K562 (cell line): ENCODE results near the gene STK17A. TPM values are rescaled to one million over a fixed set of nuclear protein-coding genes. Genes with fewer than 3 reads are reported as not detected.

Experiments
- ATAC-seq: fragments of 200-7000 bp; cut with Tn5 transposase; 3 replicates; pipeline ENCODE4 v1.9.1; 2020; ENCODE audit warnings: moderate library complexity
- BruUV-seq: library from RNA; stranded (reverse); fragments of 400-500 nt; replicated peaks from 2 replicates; lab custom pipeline; 2021; lab: Mats Ljungman, UMichigan
- CTCF ChIA-PET: fragments of 300-600 bp; formaldehyde crosslinking; extraction: SDS; loops from one replicate; lab custom pipeline; 2021; ENCODE audit warnings: low intra/inter-chr PET ratio; lab: Yijun Ruan, JAX
- POLR2A ChIA-PET: fragments of 300-600, 350-650 bp; sonication (Branson Sonifier 250); formaldehyde crosslinking; extraction: SDS; loops from one replicate; lab custom pipeline; 2021; ENCODE audit warnings: antibody characterized with exemption, inconsistent platforms; lab: Yijun Ruan, JAX
- DNase-seq, 4 experiments: peaks; one replicate each; pipeline versions ENCODE4 v3.0.0 to v3.0.0-alpha.2; 2011 to 2018; ENCODE audit warnings: low spot score in 3 of 4, mixed read lengths in 3 of 4; ENCODE audit errors: extremely low read depth in 1 of 4
- FAIRE-seq: peaks from 2 replicates; lab custom pipeline; 2011; peaks lifted over from hg19 to GRCh38; lab: Jason Lieb, UNC
- H2AFZ ChIP-seq: 2 replicates; pipeline ENCODE4 v1.6.0; 2011; ENCODE audit warnings: low read depth, low read length, control low read depth, inconsistent platforms
- H3K27ac ChIP-seq: fragments of 200-600 bp; 3 replicates; pipeline ENCODE4 v1.8.0; 2011; ENCODE audit warnings: low read depth, mild to moderate bottlenecking, control low read depth, inconsistent platforms, low read length, moderate library complexity, mixed read lengths; ENCODE audit errors: extremely low read depth
- H3K27me3 ChIP-seq, 2 experiments: fragments of 300-600 bp in 1 of 2; 2 replicates in 1 of 2; 3 replicates in 1 of 2; pipeline versions ENCODE4 v1.6.0 to v1.8.0; 2011; ENCODE audit warnings: inconsistent platforms in 2 of 2, low read length in 2 of 2, mild to moderate bottlenecking in 1 of 2, mixed read lengths in 1 of 2, moderate library complexity in 1 of 2; ENCODE audit not compliant: control insufficient read depth in 2 of 2, insufficient read depth in 2 of 2
- H3K36me3 ChIP-seq: fragments of 300-600 bp; 3 replicates; pipeline ENCODE4 v1.8.0; 2011; ENCODE audit warnings: mild to moderate bottlenecking, low read length, inconsistent platforms; ENCODE audit not compliant: control insufficient read depth, insufficient read depth
- H3K4me1 ChIP-seq, 2 experiments: fragments of 200-600 bp in 1 of 2; replicated peaks in 1 of 2; 2 replicates in 1 of 2; 3 replicates in 1 of 2; pipeline versions ENCODE4 v1.5.1 to v1.8.0; 2011; ENCODE audit warnings: inconsistent platforms in 2 of 2, low read length in 2 of 2, mild to moderate bottlenecking in 1 of 2, mixed read lengths in 1 of 2, moderate library complexity in 1 of 2; ENCODE audit not compliant: control insufficient read depth in 2 of 2, insufficient read depth in 2 of 2
- H3K4me2 ChIP-seq: 2 replicates; pipeline ENCODE4 v1.6.1; 2011; ENCODE audit warnings: low read length, control low read depth, inconsistent platforms, mixed read lengths; ENCODE audit not compliant: insufficient read depth
- H3K4me3 ChIP-seq: fragments of 200-600 bp; sonication (generic), shearing (Covaris generic); 2 replicates; pipeline ENCODE4 v1.5.1; 2016; ENCODE audit warnings: control low read depth, inconsistent platforms
- H3K79me2 ChIP-seq: fragments of 200-600 bp; 3 replicates; pipeline ENCODE4 v1.8.0; 2011; ENCODE audit warnings: low read length, inconsistent platforms; ENCODE audit not compliant: control insufficient read depth, insufficient read depth
- H3K9ac ChIP-seq, 2 experiments: 2 replicates each; pipeline versions ENCODE4 v1.6.0 to v1.6.1; 2011; ENCODE audit warnings: low read depth in 2 of 2, low read length in 2 of 2, control low read depth in 1 of 2, inconsistent platforms in 1 of 2, mild to moderate bottlenecking in 1 of 2, mixed read lengths in 1 of 2; ENCODE audit not compliant: insufficient read depth in 1 of 2
- H3K9me1 ChIP-seq: one replicate; pipeline ENCODE4 v1.6.0; 2011; ENCODE audit warnings: inconsistent platforms, mild to moderate bottlenecking, low read length, moderate library complexity; ENCODE audit not compliant: control insufficient read depth, insufficient read depth
- H3K9me3 ChIP-seq: replicated peaks from 2 replicates; pipeline ENCODE4 v1.5.1; 2011; ENCODE audit warnings: low read depth, low read length, inconsistent platforms; ENCODE audit not compliant: control insufficient read depth, insufficient read depth
- H4K20me1 ChIP-seq: replicated peaks from 2 replicates; pipeline ENCODE4 v1.6.1; 2011; ENCODE audit warnings: low read length, inconsistent platforms, mixed read lengths; ENCODE audit not compliant: control insufficient read depth, insufficient read depth
- CTCF ChIP-seq, 3 experiments: IDR thresholded peaks in 2 of 3; conservative IDR thresholded peaks in 1 of 3; 2 replicates each; pipeline ENCODE4 v1.5.1; 2011 to 2012; ENCODE audit warnings: low read length in 3 of 3, mild to moderate bottlenecking in 3 of 3, control low read depth in 2 of 3, improper control_type of control experiment in 1 of 3, inconsistent platforms in 1 of 3, low read depth in 1 of 3, mixed read lengths in 1 of 3, moderate library complexity in 1 of 3; ENCODE audit not compliant: insufficient read depth in 2 of 3
- ID3 ChIP-seq, 2 experiments: fragments of 250-450 bp in 1 of 2; fragments of 450-650 bp in 1 of 2; sonication (Bioruptor Pico) in 1 of 2; IDR thresholded peaks; 2 replicates each; pipeline versions ENCODE4 v1.6.1 to v1.8.0; 2016 to 2021; ENCODE audit warnings: mild to moderate bottlenecking in 2 of 2, moderate library complexity in 2 of 2, missing compliant biosample characterization in 1 of 2, missing genetic modification characterization in 1 of 2
- ZNF12 ChIP-seq: sonication (generic); formaldehyde crosslinking; IDR thresholded peaks from 2 replicates; pipeline ENCODE4 v1.4.0; 2020; ENCODE audit warnings: mild to moderate bottlenecking, missing genetic modification reagents
- ZNF449 ChIP-seq: fragments of 250-450 bp; sonication (Bioruptor Pico); IDR thresholded peaks from 2 replicates; pipeline ENCODE4 v1.8.0; 2022; ENCODE audit warnings: moderate library complexity, mild to moderate bottlenecking, inconsistent platforms
- WGBS: fragments of 100-300 bp; shearing (Covaris generic); methylation state at CpG from one replicate; pipeline ENCODE4 v1.1.6; 2016; ENCODE audit warnings: low coverage, mixed read lengths; ENCODE audit not compliant: insufficient coverage; ENCODE audit errors: missing lambda C conversion rate; 5-methylcytosine and 5-hydroxymethylcytosine counted together
- in situ Hi-C: fragments of 300-500 bp; cut with MboI; formaldehyde crosslinking; loops from 4 replicates; pipeline ENCODE4 v1.15.0; 2018; ENCODE audit warnings: inconsistent platforms, mixed read lengths
- intact Hi-C: fragments of 100-400 bp; cut with micrococcal nuclease; formaldehyde crosslinking; loops from 2 replicates; pipeline ENCODE4 v1.14.2; 2022
- polyA plus RNA-seq, 8 experiments: library from polyadenylated mRNA; depleted of rRNA in 4 of 8; stranded (reverse) in 5 of 8; unstranded in 3 of 8; fragments of >200 nt; fragmentation: Nextera tagmentation in 2 of 8; fragmentation: Illumina TruSeq in 1 of 8; extraction: Ambion mirVana in 2 of 8; extraction: Trizol in 1 of 8; gene quantifications; 2 replicates each; pipeline versions ENCODE4 v1.2.1 to v1.2.3, GENCODE V29; 2011 to 2014; ENCODE audit warnings: inconsistent platforms in 1 of 8, missing spikeins in 1 of 8
- total RNA-seq, 7 experiments: library from RNA; depleted of rRNA in 6 of 7; stranded (reverse); fragments of >200 nt in 6 of 7; fragmentation: Illumina TruSeq in 2 of 7; extraction: Trizol in 2 of 7; gene quantifications; 2 replicates each; pipeline versions ENCODE4 v1.2.1 to v1.2.3, GENCODE V29; 2011 to 2021; ENCODE audit warnings: low replicate concordance in 1 of 7
- TF ChIP-seq, protein P1 (sequence below), 2 experiments: fragments of 450-650 bp in 1 of 2; sonication (generic) in 1 of 2; formaldehyde crosslinking in 1 of 2; IDR thresholded peaks; 2 replicates each; pipeline versions ENCODE4 v1.7.1 to v1.9.0; 2016 to 2022; ENCODE audit warnings: inconsistent platforms in 1 of 2, mild to moderate bottlenecking in 1 of 2, missing genetic modification reagents in 1 of 2

STK17A gene
- total and polyA plus RNA-seq, 9 of the 15 experiments (the other 6 are each of a cell fraction or from before 2014, with no cell fraction given), result 3.4 to 16.3 (median 13.2) TPM

DNA sequence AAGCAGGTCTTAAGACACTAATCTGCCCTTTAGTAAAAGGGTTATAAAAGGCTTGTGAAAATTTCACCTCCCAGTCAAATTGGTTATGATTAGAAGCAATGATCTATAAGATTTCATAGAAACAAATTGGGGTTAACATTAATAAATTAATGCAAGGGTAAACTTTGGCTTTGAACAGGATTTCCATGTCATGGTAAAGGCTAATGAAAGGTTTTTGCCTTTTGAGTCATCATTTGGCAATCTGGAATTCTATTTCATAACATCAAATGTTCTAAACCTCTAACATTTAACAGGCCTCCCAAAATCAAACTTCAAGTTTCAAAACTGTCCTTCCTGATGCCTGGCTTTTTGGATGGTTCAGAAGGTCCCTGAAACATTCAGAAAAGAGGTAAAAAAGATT lies 84.0 kb downstream of the STK17A start (continued):
- TF ChIP-seq ZNF449 (CRISPR knock-in tag) (no peak), ID3 (CRISPR knock-in tag; IDR thresholded peaks at IDR 0.05) (no peak), ID3 (tag; IDR thresholded peaks at IDR 0.05) (no peak), CTCF (IDR thresholded peaks at IDR 0.05 in 2 of 3, conservative IDR thresholded peaks at IDR 0.05 in 1 of 3; ENCODE audit: insufficient read depth in 2 of 3, low read depth in 1 of 3, low read length in 3 of 3) (no peak), ZNF12 (CRISPR knock-in tag) (no peak)

- Histone ChIP-seq H3K4me3 (no peak overlapping the region), H3K36me3 (peaks cover 13% of the 10 kb centered on the region), H2AFZ (no peak overlapping the region), H3K9ac (no peak overlapping the region), H3K9me1 (no peaks in the 10 kb centered on the region), H3K9me3 (no peaks in the 10 kb centered on the region; the same call in none of the 2 replicates), H3K27me3 (no peaks in the 10 kb centered on the region), H4K20me1 (no peaks in the 10 kb centered on the region), H3K4me1 (no peaks in the 10 kb centered on the region), H3K4me2 (no peak overlapping the region), H3K79me2 (peaks cover 93% of the 10 kb centered on the region), H3K27ac (no peak overlapping the region)
- CTCF ChIA-PET, result no interaction called here
- ATAC-seq, result no peak
- POLR2A ChIA-PET, result interaction anchor here (0.9 to 1.1 kb wide), 3 partner anchors 12 to 30 kb away, joined by 3 read pairs; no protein-coding TSS in a partner anchor
- DNase-seq, result no peak
- in situ Hi-C loops (no loop called here), intact Hi-C loops (no loop called here)
- BruUV-seq, result no TSS peak
- FAIRE-seq, result no peak
- 74% methylated on average over 1 of the region's 1 CpG for WGBS
- TF ChIP-seq, protein P1, sequence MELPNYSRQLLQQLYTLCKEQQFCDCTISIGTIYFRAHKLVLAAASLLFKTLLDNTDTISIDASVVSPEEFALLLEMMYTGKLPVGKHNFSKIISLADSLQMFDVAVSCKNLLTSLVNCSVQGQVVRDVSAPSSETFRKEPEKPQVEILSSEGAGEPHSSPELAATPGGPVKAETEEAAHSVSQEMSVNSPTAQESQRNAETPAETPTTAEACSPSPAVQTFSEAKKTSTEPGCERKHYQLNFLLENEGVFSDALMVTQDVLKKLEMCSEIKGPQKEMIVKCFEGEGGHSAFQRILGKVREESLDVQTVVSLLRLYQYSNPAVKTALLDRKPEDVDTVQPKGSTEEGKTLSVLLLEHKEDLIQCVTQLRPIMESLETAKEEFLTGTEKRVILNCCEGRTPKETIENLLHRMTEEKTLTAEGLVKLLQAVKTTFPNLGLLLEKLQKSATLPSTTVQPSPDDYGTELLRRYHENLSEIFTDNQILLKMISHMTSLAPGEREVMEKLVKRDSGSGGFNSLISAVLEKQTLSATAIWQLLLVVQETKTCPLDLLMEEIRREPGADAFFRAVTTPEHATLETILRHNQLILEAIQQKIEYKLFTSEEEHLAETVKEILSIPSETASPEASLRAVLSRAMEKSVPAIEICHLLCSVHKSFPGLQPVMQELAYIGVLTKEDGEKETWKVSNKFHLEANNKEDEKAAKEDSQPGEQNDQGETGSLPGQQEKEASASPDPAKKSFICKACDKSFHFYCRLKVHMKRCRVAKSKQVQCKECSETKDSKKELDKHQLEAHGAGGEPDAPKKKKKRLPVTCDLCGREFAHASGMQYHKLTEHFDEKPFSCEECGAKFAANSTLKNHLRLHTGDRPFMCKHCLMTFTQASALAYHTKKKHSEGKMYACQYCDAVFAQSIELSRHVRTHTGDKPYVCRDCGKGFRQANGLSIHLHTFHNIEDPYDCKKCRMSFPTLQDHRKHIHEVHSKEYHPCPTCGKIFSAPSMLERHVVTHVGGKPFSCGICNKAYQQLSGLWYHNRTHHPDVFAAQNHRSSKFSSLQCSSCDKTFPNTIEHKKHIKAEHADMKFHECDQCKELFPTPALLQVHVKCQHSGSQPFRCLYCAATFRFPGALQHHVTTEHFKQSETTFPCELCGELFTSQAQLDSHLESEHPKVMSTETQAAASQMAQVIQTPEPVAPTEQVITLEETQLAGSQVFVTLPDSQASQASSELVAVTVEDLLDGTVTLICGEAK (IDR thresholded peaks at IDR 0.05), result no peak
- TF ChIP-seq, protein P1 (CRISPR knock-in tag; IDR thresholded peaks at IDR 0.05), result no peak
Observed at GRCh38 chr7:43668035-43668434, 85.1 kb downstream of the STK17A start.
